ENCODE results near the gene FOXD4L1. TPM values are rescaled to one million over a fixed set of nuclear protein-coding genes. Genes with fewer than 3 reads are reported as not detected.
"Not testable (repeated sequence)": the region's sequence is repeated elsewhere in the genome, so short reads cannot be mapped to it uniquely, and the experiment has no call there.

FOXD4L1 gene
- total RNA-seq, 2 donors from 2014 or later, result 0.21 TPM; not detected in 1

DNA sequence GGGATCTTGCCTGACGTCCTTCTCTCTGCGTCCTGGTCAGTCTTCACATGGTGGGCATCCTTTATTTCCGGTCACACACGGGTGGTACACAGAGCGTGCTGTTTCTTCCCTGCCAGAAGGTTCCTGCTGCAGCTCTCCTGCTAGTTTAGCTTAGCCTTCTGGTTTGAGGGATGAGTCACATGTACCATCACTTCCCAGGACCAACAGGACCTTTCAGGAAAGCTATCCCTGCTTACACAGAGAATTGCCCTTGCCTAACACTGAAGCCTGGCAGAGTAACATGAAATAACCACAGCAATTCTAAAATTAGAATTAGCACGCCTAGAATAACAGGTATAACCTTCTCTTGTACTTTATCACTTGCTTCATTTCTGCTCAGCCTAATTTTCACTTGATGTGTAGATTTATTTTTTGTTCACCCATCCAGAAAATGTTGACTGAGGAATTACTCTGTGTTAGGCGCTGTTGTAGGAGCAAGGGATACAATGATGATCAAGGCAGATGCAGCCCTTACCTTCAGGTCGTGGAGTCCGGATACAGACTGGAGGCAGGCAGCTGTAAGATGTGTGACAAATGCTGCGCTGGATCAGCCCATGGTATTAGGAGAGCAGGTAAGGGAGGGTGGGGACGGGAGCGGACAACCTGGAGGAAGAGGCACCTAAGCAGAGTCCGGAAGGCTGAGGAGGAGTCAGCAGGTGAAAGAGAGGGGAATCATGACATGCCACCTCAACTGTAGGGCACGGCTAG, 9.1 kb downstream of the FOXD4L1 start:
- not testable (repeated sequence) for H3K4me3 ChIP-seq; H3K27me3 ChIP-seq (replicated peaks; ENCODE audit: insufficient read depth); H3K27ac ChIP-seq; H3K36me3 ChIP-seq; DNase-seq (ENCODE audit: low spot score); H3K9me3 ChIP-seq; ATAC-seq (ENCODE audit: insufficient number of reproducible peaks, low FRiP score, low read depth)
- peaks cover 7 to 16% of the 10 kb centered on the region in 2 donors for H3K4me1 ChIP-seq (ENCODE audit: control insufficient read depth in 1 of 2, low read depth in 2 of 2)

- not testable (repeated sequence) for DNase-seq (ENCODE audit: low spot score); H3K9me3 ChIP-seq; H3K36me3 ChIP-seq; H3K27ac ChIP-seq; H3K27me3 ChIP-seq (replicated peaks; ENCODE audit: insufficient read depth); H3K4me3 ChIP-seq; ATAC-seq (ENCODE audit: insufficient number of reproducible peaks, low FRiP score, low read depth)
- H3K4me1 ChIP-seq (ENCODE audit: control insufficient read depth in 1 of 2, low read depth in 2 of 2), result peaks cover 7 to 10% of the 10 kb centered on the region in 2 donors
Observed at GRCh38 chr2:113508187-113508586, 9.7 kb downstream of the FOXD4L1 start.

DNA sequence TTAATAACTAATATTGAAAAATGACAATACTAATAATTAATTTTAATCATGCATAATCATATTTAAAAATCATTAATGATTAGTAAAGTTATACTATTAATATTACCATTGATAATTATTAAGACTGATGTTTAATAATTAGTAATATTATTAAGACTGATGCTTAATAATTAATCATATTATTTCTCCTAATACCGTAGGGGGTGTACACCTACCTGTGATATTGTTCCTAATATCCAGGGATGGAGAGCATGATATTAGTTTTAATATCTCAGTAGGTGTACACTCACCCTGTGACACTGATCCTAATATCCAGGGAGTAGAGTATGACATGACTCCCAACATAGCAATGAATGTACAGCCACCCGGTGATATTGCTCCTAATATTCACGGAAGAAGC, 12.4 kb downstream of the FOXD4L1 start:
- not testable (repeated sequence) for DNase-seq (ENCODE audit: low spot score); H3K9me3 ChIP-seq; ATAC-seq (ENCODE audit: insufficient number of reproducible peaks, low FRiP score, low read depth)

DNA sequence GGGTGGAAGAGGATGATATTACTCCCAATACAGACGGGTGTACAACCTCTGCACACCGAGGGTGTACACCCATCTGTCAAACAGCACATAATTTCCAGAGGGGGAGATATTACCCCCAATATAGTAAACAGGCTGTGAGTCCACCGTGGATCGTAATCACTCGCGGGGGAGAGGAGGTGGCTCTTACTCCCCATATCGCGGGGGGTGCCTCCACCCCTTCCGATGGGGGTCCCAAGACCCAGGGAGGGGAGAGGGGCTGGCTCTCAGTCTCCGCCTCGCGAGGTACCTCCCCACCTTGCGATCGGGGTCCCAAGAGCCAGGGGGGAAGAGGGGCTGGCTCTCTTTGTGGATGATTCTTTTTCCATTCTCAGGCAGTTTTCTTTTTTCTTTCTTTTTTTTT, 13.4 kb downstream of the FOXD4L1 start:
- not testable (repeated sequence) for H3K4me3 ChIP-seq; H3K27me3 ChIP-seq (replicated peaks; ENCODE audit: insufficient read depth); DNase-seq (ENCODE audit: low spot score); ATAC-seq (ENCODE audit: insufficient number of reproducible peaks, low FRiP score, low read depth); H3K9me3 ChIP-seq; H3K36me3 ChIP-seq; H3K27ac ChIP-seq; H3K4me1 ChIP-seq (ENCODE audit: control insufficient read depth in 1 of 2, low read depth in 2 of 2)

More for the DNA sequence above, 12.4 kb downstream of the FOXD4L1 start:
- H3K27me3 ChIP-seq (replicated peaks; ENCODE audit: insufficient read depth); H3K36me3 ChIP-seq; H3K4me3 ChIP-seq; H3K27ac ChIP-seq; H3K4me1 ChIP-seq (ENCODE audit: control insufficient read depth in 1 of 2, low read depth in 2 of 2): not testable (repeated sequence)

- not testable (repeated sequence) for ATAC-seq (ENCODE audit: insufficient number of reproducible peaks, low FRiP score, low read depth); H3K36me3 ChIP-seq; DNase-seq (ENCODE audit: low spot score); H3K27ac ChIP-seq; H3K27me3 ChIP-seq (replicated peaks; ENCODE audit: insufficient read depth); H3K9me3 ChIP-seq; H3K4me3 ChIP-seq; H3K4me1 ChIP-seq (ENCODE audit: control insufficient read depth in 1 of 2, low read depth in 2 of 2)
Observed at GRCh38 chr2:113515457-113515856, 17.0 kb downstream of the FOXD4L1 start.

DNA sequence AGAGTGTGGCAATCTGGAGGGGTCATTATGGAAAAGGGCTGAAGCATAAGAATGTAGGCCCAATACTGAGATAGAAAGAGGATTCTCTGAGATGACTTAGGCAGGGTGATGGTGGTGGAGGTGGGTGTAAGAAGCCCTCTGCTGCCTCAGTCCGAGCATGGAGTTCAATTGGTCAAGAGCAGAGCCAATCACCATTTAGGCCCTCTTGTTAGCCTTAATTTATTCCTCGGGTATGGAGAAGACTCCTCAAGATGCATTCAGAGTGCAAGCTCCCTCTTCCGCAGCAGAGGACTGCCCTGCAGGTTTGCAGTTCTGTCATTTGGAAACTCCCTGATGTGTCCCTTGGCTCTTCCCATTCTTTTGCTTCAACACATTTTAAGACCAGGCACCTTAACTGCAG, 17.5 kb downstream of the FOXD4L1 start:
- not testable (repeated sequence) for ATAC-seq (ENCODE audit: insufficient number of reproducible peaks, low FRiP score, low read depth); H3K36me3 ChIP-seq; H3K4me3 ChIP-seq; H3K4me1 ChIP-seq (ENCODE audit: control insufficient read depth in 1 of 2, low read depth in 2 of 2); H3K9me3 ChIP-seq; H3K27me3 ChIP-seq (replicated peaks; ENCODE audit: insufficient read depth); DNase-seq (ENCODE audit: low spot score); H3K27ac ChIP-seq

DNA sequence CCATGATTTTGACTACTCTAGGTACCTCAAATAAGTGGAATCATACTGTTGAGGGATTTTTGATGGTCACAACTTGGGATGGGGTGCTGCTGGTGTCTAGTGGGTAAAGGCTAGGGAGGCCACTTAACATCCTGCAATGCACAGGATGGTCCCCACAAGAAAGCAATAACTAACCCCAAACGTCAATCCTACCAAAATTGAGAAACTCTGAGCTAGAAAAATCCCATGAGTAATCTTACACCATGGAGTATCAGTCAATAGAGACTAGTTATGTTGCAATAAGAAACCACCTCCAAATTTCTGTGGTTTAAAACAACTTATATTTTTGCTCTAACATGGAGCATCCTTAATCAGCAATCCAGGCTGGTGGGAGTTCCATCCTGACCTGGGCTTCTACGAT, 18.6 kb downstream of the FOXD4L1 start:
- not testable (repeated sequence) for H3K4me3 ChIP-seq; ATAC-seq (ENCODE audit: insufficient number of reproducible peaks, low FRiP score, low read depth); H3K36me3 ChIP-seq

DNA sequence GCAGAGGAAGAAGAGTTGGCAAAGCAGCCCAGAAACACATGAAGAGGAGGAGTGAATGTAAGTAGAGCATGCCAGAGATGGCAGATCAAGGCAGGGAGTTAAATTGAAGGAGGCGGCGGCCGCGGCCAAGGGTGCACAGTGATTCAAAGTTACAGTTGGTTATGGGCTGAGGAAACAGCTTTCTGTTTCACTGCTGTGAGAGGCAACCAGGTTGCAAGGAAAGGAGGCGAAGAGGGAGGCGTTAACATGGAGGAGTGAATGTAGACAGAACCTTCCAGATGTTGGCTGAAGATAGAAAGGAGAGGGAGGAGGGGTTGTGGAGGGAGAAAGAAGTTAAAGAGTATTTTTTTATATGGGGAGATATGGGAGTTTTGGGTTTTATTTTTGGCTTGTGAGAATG, 22.4 kb downstream of the FOXD4L1 start:
- not testable (repeated sequence) for DNase-seq (ENCODE audit: low spot score); H3K4me1 ChIP-seq (ENCODE audit: control insufficient read depth in 1 of 2, low read depth in 2 of 2); ATAC-seq (ENCODE audit: insufficient number of reproducible peaks, low FRiP score, low read depth); H3K27ac ChIP-seq; H3K36me3 ChIP-seq; H3K9me3 ChIP-seq; H3K4me3 ChIP-seq; H3K27me3 ChIP-seq (replicated peaks; ENCODE audit: insufficient read depth)

More for the DNA sequence above, 18.6 kb downstream of the FOXD4L1 start:
- DNase-seq (ENCODE audit: low spot score); H3K27ac ChIP-seq; H3K4me1 ChIP-seq (ENCODE audit: control insufficient read depth in 1 of 2, low read depth in 2 of 2); H3K9me3 ChIP-seq; H3K27me3 ChIP-seq (replicated peaks; ENCODE audit: insufficient read depth): not testable (repeated sequence)

DNA sequence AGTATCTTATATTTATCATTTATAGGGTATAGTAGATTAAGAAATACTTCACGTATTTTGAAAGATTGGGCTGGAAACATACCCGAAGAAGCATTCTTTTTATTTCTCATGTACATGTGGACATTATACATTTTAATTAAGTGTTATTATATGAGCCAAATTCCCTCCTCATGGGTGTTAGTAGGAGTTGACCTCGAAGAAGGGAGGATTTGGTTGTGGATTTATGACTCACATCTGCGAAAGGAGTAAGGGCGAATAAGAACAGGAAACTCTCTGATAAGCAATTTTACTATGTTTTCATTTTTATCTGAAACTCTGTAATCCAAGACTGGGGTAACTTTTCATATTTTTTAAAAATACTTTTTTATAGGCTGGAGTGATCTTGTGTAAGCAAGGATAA, 23.0 kb downstream of the FOXD4L1 start:
- not testable (repeated sequence) for H3K27ac ChIP-seq; H3K4me1 ChIP-seq (ENCODE audit: control insufficient read depth in 1 of 2, low read depth in 2 of 2); H3K9me3 ChIP-seq; H3K27me3 ChIP-seq (replicated peaks; ENCODE audit: insufficient read depth); H3K36me3 ChIP-seq; H3K4me3 ChIP-seq; ATAC-seq (ENCODE audit: insufficient number of reproducible peaks, low FRiP score, low read depth); DNase-seq (ENCODE audit: low spot score)

- DNase-seq (ENCODE audit: low spot score); H3K36me3 ChIP-seq; H3K27me3 ChIP-seq (replicated peaks; ENCODE audit: insufficient read depth); H3K4me1 ChIP-seq (ENCODE audit: control insufficient read depth in 1 of 2, low read depth in 2 of 2); H3K27ac ChIP-seq; ATAC-seq (ENCODE audit: insufficient number of reproducible peaks, low FRiP score, low read depth); H3K9me3 ChIP-seq; H3K4me3 ChIP-seq: not testable (repeated sequence)
Observed at GRCh38 chr2:113524986-113525385, 26.5 kb downstream of the FOXD4L1 start.

- not testable (repeated sequence) for H3K36me3 ChIP-seq; H3K27me3 ChIP-seq (replicated peaks; ENCODE audit: insufficient read depth); ATAC-seq (ENCODE audit: insufficient number of reproducible peaks, low FRiP score, low read depth); H3K27ac ChIP-seq; H3K4me3 ChIP-seq; DNase-seq (ENCODE audit: low spot score); H3K4me1 ChIP-seq (ENCODE audit: control insufficient read depth in 1 of 2, low read depth in 2 of 2); H3K9me3 ChIP-seq
Observed at GRCh38 chr2:113527350-113528045, 29.0 kb downstream of the FOXD4L1 start.

- H3K27me3 ChIP-seq (replicated peaks; ENCODE audit: insufficient read depth); DNase-seq (ENCODE audit: low spot score): not testable (repeated sequence)
Observed at GRCh38 chr2:113528126-113528525, 29.7 kb downstream of the FOXD4L1 start.

More at GRCh38 chr2:113528126-113528525, 29.7 kb downstream of the FOXD4L1 start:
- not testable (repeated sequence) for ATAC-seq (ENCODE audit: insufficient number of reproducible peaks, low FRiP score, low read depth); H3K9me3 ChIP-seq; H3K4me1 ChIP-seq (ENCODE audit: control insufficient read depth in 1 of 2, low read depth in 2 of 2); H3K36me3 ChIP-seq; H3K27ac ChIP-seq; H3K4me3 ChIP-seq

Measured in thoracic aorta (tissue), 2 donors.